ENCODE measurements around the gene KRTAP5-4. TPM values are rescaled to one million over a fixed set of nuclear protein-coding genes. Genes with fewer than 3 reads are reported as not detected.
"Not testable (repeated sequence)": the region's sequence is repeated elsewhere in the genome, so short reads cannot be mapped to it uniquely, and the experiment has no call there.

KRTAP5-4 gene
- total RNA-seq, 4 donors from 2014 or later = not detected

DNA sequence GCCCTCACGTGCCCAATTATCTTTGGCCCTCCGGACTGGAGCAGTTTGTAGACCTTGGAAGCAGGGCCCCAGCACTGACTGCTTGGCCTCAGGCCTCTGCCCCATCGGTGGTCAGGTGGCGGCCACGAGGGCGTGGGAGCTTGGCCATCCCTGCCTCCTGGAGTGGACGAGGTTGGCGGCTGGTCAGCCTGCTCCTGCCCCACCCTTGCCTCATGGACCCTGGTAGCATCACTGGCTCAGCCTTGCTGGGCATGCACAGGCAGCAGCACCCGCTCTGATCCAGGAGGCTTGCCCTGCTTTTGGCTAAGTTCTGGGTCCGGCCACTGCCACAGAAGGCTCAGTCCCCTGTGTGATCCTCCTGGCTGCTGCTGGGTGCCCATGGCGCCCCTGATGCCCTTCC, 17.8 kb downstream of the KRTAP5-4 start:
- intact Hi-C loops (cut with DNase I) = no loop called here
- no peak for DNase-seq

DNA sequence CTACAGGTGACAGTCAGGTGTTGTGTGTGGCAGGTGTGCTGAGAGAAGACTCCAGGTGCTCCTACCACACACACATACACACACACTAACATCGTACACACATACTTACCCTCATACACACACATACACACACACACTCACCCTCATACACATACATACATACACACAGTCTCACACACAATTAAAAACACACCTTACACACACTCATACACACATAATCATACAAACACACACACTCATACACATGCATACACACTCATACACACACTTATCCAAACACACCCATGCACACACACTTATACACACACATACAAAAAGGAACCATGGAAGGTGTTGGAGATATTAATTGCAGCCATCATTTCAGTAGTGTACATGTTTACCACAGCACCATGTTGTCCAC, 18.3 kb downstream of the KRTAP5-4 start:
- TF ChIP-seq, protein P1, sequence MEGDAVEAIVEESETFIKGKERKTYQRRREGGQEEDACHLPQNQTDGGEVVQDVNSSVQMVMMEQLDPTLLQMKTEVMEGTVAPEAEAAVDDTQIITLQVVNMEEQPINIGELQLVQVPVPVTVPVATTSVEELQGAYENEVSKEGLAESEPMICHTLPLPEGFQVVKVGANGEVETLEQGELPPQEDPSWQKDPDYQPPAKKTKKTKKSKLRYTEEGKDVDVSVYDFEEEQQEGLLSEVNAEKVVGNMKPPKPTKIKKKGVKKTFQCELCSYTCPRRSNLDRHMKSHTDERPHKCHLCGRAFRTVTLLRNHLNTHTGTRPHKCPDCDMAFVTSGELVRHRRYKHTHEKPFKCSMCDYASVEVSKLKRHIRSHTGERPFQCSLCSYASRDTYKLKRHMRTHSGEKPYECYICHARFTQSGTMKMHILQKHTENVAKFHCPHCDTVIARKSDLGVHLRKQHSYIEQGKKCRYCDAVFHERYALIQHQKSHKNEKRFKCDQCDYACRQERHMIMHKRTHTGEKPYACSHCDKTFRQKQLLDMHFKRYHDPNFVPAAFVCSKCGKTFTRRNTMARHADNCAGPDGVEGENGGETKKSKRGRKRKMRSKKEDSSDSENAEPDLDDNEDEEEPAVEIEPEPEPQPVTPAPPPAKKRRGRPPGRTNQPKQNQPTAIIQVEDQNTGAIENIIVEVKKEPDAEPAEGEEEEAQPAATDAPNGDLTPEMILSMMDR (IDR thresholded peaks at IDR 0.05) = no peak
- TF ChIP-seq POLR2A (IDR thresholded peaks at IDR 0.05) = no peak
- 67 to 74% methylated on average over 1 of the region's 1 CpG for WGBS, 2 donors
- intact Hi-C loops (cut with DNase I) = no loop called here

More for the DNA sequence above, 17.8 kb downstream of the KRTAP5-4 start:
- TF ChIP-seq, protein P1 (IDR thresholded peaks at IDR 0.05) = no peak
- no peak for TF ChIP-seq POLR2A (IDR thresholded peaks at IDR 0.05)
- H3K36me3 ChIP-seq = no peaks in the 10 kb centered on the region
- H3K27me3 ChIP-seq = peaks cover 0 to 87% (median 0%) of the 10 kb centered on the region in 4 donors
- H3K4me3 ChIP-seq = no peak overlapping the region
- no peaks in the 10 kb centered on the region for H3K4me1 ChIP-seq
- H3K9me3 ChIP-seq = no peaks in the 10 kb centered on the region
- WGBS, 2 donors = 75 to 88% methylated on average over 2 to 3 of the region's 11 CpGs
- H3K27ac ChIP-seq = no peak overlapping the region

DNA sequence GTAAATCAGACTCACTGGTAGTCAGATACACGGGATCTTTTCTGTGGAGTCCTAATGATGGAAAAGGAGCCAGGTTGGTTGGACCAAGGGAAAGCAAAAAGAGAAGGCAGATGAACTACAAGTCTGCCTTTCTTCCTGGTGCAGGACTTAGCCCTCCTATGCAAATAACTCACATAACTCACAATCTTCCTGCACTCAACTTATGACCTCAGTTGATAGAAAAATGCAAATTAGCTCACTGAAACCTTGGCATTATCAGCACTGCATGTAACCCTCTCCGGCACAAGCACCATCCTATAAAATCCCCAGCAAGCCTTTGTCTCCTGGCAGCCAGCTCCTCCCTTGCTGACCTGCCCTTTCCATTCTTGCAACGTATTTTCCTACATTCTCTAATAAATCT, 20.3 kb downstream of the KRTAP5-4 start:
- H3K9me3 ChIP-seq; DNase-seq; H3K36me3 ChIP-seq; H3K4me3 ChIP-seq; H3K4me1 ChIP-seq; H3K27ac ChIP-seq; intact Hi-C loops (cut with DNase I): not testable (repeated sequence)
- H3K27me3 ChIP-seq = peaks cover 0 to 88% (median 0%) of the 10 kb centered on the region in 4 donors
- WGBS, 2 donors = 40 to 48% methylated on average over 3 of the region's 3 CpGs

More for the DNA sequence above, 18.3 kb downstream of the KRTAP5-4 start:
- Histone ChIP-seq H3K9me3 (no peaks in the 10 kb centered on the region), H3K4me1 (no peaks in the 10 kb centered on the region), H3K36me3 (no peaks in the 10 kb centered on the region), H3K27me3 (peaks cover 0 to 88% (median 0%) of the 10 kb centered on the region in 4 donors), H3K27ac (no peak overlapping the region), H3K4me3 (no peak overlapping the region)
- DNase-seq = no peak

DNA sequence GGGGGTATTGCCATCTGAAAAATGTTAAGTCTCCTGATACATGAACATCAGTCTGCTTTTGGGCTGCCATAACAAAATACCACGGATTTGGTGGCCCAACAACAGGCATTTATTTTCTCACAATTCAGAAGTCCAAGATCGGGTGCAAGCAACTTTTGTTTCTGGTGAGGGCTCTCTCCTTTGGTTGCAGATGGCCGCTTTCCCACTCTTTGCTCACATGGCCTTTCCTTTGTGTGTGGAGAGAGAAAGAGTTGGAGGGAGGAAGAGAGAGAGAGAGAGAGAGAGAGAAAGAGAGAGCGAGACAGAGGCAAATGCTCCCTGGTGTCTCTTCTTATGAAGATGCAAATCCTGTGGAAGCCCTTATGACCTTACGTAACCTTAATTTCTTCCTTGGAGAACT, 21.3 kb downstream of the KRTAP5-4 start:
- intact Hi-C loops (cut with DNase I) = no loop called here
- no peak for DNase-seq
- Histone ChIP-seq H3K36me3 (no peaks in the 10 kb centered on the region), H3K27ac (no peak overlapping the region), H3K4me3 (no peak overlapping the region), H3K9me3 (no peaks in the 10 kb centered on the region), H3K27me3 (peaks cover 0 to 88% (median 0%) of the 10 kb centered on the region in 4 donors), H3K4me1 (no peaks in the 10 kb centered on the region)
- 54 to 68% methylated on average over 3 to 5 of the region's 5 CpGs for WGBS, 2 donors
- TF ChIP-seq, protein P1 (IDR thresholded peaks at IDR 0.05) = no peak
- no peak for TF ChIP-seq POLR2A (IDR thresholded peaks at IDR 0.05)

DNA sequence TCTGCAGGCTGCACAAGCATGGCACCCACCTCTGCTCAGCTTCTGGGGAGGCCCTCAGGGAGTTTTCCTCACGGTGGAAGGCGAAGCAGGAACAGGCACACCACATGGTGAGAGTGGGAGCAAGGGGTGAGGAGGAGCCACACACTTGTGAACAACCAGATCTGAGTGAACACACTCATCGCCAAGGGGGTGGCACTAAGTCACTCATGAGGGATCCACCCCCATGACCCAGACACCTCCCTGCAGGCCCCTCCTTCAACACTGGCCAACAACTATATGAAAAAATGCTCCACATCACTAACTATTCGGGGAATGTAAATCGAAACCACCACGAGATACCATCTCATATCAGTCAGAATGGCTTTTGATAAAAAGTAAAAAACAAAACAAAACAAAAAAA, 23.1 kb downstream of the KRTAP5-4 start:
- H3K4me1 ChIP-seq = no peaks in the 10 kb centered on the region
- H3K36me3 ChIP-seq = no peaks in the 10 kb centered on the region
- no peak overlapping the region for H3K4me3 ChIP-seq
- H3K27ac ChIP-seq = no peak overlapping the region
- peaks cover 0 to 87% (median 0%) of the 10 kb centered on the region in 4 donors for H3K27me3 ChIP-seq
- H3K9me3 ChIP-seq = no peaks in the 10 kb centered on the region
- DNase-seq = no peak
- WGBS, 2 donors = 24 to 58% methylated on average over 4 of the region's 6 CpGs
- intact Hi-C loops (cut with DNase I) = no loop called here
- TF ChIP-seq, protein P1 (IDR thresholded peaks at IDR 0.05) = no peak
- no peak for TF ChIP-seq POLR2A (IDR thresholded peaks at IDR 0.05)

DNA sequence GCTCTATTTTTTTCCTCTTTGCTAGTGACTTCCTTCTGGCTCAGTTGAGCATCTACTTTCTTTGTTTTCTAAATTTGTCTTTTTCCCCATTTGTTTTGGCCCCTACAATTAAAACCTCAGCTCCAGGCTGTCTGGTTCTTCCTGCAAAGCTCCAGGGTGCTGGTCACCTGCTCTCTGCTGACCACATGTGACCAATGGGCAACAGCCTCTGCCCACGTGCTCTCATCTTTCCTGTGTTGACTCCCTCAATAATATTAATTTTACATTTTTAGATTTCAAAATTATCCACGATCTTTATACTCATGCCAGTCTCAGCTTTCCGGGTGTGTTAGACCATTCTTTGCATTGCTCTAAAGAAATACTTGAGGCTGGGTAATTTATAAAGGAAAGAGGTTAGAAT, 23.5 kb downstream of the KRTAP5-4 start:
- H3K4me3 ChIP-seq; H3K9me3 ChIP-seq; DNase-seq; H3K36me3 ChIP-seq; H3K4me1 ChIP-seq; H3K27ac ChIP-seq; intact Hi-C loops (cut with DNase I): not testable (repeated sequence)
- peaks cover 0 to 89% (median 0%) of the 10 kb centered on the region in 4 donors for H3K27me3 ChIP-seq
- 69 to 77% methylated on average over 3 of the region's 3 CpGs for WGBS, 2 donors

Data from esophagus squamous epithelium (tissue), 5 donors.